ENCODE data around the gene SPTBN4. TPM values are rescaled to one million over a fixed set of nuclear protein-coding genes. Genes with fewer than 3 reads are reported as not detected.

SPTBN4 gene
- total and polyA plus RNA-seq, 10 of the 15 experiments (the other 5 are each of a cell fraction or from before 2014, with no cell fraction given), result 0.04 to 1.1 (median 0.34) TPM; not detected in 1

DNA sequence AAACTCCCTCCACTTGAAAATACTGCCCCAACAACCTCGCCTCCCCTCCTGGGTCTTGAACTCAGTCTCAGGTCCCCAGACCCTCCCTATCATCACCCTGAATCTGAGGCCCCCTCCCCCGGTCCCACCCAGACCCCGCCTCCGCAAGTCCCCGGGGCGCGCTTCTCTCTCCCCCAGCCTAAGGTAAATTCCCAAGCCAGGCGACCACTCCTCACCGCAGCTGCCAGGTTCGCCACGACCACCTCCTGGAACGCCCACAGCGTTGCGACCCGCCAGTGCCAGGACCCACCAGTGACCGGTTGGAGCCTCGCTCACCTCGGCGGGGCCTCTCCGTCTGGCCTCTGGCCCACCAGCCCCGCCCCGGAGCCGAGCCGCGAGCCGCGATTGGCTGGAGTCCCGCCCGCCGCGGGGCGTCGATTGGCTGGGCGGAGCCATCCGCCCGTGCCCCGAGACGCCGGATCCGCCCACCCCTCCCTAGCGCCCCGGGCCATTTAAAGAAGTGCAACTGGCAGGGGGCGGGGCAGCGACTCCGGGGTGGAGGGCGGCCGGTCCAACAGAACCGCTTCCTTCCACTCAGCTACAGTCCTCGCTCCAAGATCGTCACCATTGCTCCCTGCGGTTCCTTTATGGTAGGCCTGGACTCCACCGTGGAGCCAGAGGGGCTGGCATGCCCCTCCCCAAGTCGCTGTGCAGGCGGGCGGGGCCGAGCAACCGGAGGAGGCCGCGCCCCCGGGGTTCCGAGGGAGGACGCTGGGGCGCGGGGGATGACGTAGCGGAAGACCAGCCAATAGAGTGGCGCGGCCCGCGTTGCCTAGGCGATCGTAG, 22.6 kb upstream of the SPTBN4 start, which contains the start of gene SERTAD3 (continued):
- TF ChIP-seq SPI1 (IDR thresholded peaks at IDR 0.05; ENCODE audit: borderline replicate concordance, insufficient read depth, low read depth, low read length) (0 out of 2 replicates have a peak, but pooled peaks have one; percentile 36), ZNF217 (IDR thresholded peaks at IDR 0.05) (no peak), ATF7 (IDR thresholded peaks at IDR 0.05; ENCODE audit: low read depth) (peak; percentile 67), IRF4 (IDR thresholded peaks at IDR 0.05; ENCODE audit: low read depth, low read length) (no peak), RELA (IDR thresholded peaks at IDR 0.05; ENCODE audit: borderline replicate concordance, partially characterized antibody) (peak; percentile 71), NRF1 (conservative IDR thresholded peaks at IDR 0.05; ENCODE audit: low read depth, low read length) (no peak), ZNF384 (IDR thresholded peaks at IDR 0.05; ENCODE audit: borderline replicate concordance, low read depth, low read length) (no peak), ZNF622 (IDR thresholded peaks at IDR 0.05) (no peak), NFXL1 (IDR thresholded peaks at IDR 0.05; ENCODE audit: borderline replicate concordance) (no peak), SREBF1 (IDR thresholded peaks at IDR 0.05; ENCODE audit: low read length) (no peak), CHD4 (IDR thresholded peaks at IDR 0.05) (no peak), SIN3A (IDR thresholded peaks at IDR 0.05; ENCODE audit: low read depth, low read length) (peak; percentile 81; the same call in 1 of the 2 replicates), POLR2A (IDR thresholded peaks at IDR 0.05; ENCODE audit: low read depth, low read length) (peak; percentile 97), KAT2A (conservative IDR thresholded peaks at IDR 0.05; ENCODE audit: control insufficient read depth, low read depth, low read length) (no peak), WRNIP1 (IDR thresholded peaks at IDR 0.05; ENCODE audit: borderline replicate concordance, low read depth, low read length) (no peak)
- TF ChIP-seq, protein P1, sequence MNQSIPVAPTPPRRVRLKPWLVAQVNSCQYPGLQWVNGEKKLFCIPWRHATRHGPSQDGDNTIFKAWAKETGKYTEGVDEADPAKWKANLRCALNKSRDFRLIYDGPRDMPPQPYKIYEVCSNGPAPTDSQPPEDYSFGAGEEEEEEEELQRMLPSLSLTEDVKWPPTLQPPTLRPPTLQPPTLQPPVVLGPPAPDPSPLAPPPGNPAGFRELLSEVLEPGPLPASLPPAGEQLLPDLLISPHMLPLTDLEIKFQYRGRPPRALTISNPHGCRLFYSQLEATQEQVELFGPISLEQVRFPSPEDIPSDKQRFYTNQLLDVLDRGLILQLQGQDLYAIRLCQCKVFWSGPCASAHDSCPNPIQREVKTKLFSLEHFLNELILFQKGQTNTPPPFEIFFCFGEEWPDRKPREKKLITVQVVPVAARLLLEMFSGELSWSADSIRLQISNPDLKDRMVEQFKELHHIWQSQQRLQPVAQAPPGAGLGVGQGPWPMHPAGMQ (IDR thresholded peaks at IDR 0.05; ENCODE audit: borderline replicate concordance), result no peak
- TF ChIP-seq, protein P2, sequence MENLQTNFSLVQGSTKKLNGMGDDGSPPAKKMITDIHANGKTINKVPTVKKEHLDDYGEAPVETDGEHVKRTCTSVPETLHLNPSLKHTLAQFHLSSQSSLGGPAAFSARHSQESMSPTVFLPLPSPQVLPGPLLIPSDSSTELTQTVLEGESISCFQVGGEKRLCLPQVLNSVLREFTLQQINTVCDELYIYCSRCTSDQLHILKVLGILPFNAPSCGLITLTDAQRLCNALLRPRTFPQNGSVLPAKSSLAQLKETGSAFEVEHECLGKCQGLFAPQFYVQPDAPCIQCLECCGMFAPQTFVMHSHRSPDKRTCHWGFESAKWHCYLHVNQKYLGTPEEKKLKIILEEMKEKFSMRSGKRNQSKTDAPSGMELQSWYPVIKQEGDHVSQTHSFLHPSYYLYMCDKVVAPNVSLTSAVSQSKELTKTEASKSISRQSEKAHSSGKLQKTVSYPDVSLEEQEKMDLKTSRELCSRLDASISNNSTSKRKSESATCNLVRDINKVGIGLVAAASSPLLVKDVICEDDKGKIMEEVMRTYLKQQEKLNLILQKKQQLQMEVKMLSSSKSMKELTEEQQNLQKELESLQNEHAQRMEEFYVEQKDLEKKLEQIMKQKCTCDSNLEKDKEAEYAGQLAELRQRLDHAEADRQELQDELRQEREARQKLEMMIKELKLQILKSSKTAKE (IDR thresholded peaks at IDR 0.05; ENCODE audit: low read depth, poor library complexity, severe bottlenecking), result no peak
- TF ChIP-seq, protein P3, sequence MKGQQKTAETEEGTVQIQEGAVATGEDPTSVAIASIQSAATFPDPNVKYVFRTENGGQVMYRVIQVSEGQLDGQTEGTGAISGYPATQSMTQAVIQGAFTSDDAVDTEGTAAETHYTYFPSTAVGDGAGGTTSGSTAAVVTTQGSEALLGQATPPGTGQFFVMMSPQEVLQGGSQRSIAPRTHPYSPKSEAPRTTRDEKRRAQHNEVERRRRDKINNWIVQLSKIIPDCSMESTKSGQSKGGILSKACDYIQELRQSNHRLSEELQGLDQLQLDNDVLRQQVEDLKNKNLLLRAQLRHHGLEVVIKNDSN (IDR thresholded peaks at IDR 0.05; ENCODE audit: borderline replicate concordance, extremely low read length, insufficient read depth, low read depth, low read length), result no peak
- TF ChIP-seq, protein P4, sequence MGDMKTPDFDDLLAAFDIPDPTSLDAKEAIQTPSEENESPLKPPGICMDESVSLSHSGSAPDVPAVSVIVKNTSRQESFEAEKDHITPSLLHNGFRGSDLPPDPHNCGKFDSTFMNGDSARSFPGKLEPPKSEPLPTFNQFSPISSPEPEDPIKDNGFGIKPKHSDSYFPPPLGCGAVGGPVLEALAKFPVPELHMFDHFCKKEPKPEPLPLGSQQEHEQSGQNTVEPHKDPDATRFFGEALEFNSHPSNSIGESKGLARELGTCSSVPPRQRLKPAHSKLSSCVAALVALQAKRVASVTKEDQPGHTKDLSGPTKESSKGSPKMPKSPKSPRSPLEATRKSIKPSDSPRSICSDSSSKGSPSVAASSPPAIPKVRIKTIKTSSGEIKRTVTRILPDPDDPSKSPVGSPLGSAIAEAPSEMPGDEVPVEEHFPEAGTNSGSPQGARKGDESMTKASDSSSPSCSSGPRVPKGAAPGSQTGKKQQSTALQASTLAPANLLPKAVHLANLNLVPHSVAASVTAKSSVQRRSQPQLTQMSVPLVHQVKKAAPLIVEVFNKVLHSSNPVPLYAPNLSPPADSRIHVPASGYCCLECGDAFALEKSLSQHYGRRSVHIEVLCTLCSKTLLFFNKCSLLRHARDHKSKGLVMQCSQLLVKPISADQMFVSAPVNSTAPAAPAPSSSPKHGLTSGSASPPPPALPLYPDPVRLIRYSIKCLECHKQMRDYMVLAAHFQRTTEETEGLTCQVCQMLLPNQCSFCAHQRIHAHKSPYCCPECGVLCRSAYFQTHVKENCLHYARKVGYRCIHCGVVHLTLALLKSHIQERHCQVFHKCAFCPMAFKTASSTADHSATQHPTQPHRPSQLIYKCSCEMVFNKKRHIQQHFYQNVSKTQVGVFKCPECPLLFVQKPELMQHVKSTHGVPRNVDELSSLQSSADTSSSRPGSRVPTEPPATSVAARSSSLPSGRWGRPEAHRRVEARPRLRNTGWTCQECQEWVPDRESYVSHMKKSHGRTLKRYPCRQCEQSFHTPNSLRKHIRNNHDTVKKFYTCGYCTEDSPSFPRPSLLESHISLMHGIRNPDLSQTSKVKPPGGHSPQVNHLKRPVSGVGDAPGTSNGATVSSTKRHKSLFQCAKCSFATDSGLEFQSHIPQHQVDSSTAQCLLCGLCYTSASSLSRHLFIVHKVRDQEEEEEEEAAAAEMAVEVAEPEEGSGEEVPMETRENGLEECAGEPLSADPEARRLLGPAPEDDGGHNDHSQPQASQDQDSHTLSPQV (IDR thresholded peaks at IDR 0.05), result no peak
- TF ChIP-seq, protein P5, sequence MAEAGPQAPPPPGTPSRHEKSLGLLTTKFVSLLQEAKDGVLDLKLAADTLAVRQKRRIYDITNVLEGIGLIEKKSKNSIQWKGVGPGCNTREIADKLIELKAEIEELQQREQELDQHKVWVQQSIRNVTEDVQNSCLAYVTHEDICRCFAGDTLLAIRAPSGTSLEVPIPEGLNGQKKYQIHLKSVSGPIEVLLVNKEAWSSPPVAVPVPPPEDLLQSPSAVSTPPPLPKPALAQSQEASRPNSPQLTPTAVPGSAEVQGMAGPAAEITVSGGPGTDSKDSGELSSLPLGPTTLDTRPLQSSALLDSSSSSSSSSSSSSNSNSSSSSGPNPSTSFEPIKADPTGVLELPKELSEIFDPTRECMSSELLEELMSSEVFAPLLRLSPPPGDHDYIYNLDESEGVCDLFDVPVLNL (IDR thresholded peaks at IDR 0.05; ENCODE audit: low read depth, low read length), result peak; percentile 65; the same call in 1 of the 2 replicates
